Measurements from ENCODE around the gene SCGB3A1.

The SCGB3A1 gene

GRCh38 chr5:180583738-180584137 lies 7.6 kb downstream of the SCGB3A1 start:
- no peak for DNase-seq

GRCh38 chr5:180580681-180581080 lies 10.6 kb downstream of the SCGB3A1 start:
- no peak for DNase-seq

DNA sequence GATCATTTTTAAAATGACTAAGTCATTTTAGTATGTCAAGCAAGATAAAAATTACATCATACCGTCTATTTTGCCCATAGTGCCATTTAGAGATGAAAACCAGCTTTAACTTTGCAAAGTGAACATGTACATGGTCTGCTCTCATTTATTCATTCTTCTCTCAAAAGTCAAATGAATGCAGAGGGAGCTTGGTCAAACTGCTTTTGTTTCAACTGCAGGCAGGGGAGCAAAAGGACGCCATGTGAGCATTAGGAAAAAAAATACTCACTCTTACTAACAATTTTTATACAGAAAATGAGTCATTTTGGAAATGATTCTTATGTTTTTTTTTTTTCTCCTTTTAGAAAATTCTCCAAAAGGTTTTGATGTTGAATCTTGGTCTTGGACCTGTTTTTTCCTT lies 15.7 kb downstream of the SCGB3A1 start:
- no peak for DNase-seq

DNA sequence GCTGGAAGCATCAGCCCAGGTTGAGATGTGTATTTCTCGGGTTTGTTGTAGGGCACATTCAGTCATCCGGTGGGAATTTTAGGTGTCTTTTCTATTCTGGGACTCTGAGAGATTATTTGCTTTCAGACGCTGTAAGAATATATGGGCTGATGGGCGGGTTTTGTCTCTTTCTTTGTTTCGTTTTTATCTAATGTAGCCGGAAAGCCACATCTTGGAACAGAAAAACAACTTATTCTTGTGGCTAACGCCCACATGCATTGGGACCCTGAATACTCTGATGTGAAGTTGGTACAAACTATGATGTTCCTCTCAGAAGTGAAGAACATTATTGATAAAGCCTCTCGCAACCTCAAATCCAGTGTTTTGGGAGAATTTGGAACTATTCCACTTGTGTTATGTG lies 22.4 kb downstream of the SCGB3A1 start:
- no peak for DNase-seq

GRCh38 chr5:180563994-180564393 lies 27.3 kb downstream of the SCGB3A1 start:
- DNase-seq: no peak

DNA sequence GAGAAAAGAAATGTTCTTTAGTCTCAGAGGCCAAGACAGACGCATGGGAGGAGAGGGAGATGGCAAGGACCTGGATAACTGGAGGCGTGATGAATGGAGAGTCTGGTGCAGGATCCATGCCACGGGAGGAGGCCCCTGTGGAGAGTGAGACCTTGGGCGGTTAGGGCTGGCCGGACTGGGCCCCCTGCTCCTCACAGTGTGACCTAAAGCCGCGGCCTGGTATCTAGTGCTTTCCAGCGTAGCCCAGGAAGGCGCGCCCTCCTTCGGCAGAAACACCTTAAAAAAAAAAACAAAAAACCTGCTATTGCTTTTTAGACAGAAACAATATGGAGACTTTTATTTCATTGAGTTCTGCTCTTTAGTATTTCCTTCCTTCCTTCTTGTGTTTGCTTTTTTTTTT lies 33.1 kb downstream of the SCGB3A1 start:
- DNase-seq: no peak

- no peak for DNase-seq
These were observed 34.0 kb downstream of the SCGB3A1 start for GRCh38 chr5:180557217-180557809.

DNA sequence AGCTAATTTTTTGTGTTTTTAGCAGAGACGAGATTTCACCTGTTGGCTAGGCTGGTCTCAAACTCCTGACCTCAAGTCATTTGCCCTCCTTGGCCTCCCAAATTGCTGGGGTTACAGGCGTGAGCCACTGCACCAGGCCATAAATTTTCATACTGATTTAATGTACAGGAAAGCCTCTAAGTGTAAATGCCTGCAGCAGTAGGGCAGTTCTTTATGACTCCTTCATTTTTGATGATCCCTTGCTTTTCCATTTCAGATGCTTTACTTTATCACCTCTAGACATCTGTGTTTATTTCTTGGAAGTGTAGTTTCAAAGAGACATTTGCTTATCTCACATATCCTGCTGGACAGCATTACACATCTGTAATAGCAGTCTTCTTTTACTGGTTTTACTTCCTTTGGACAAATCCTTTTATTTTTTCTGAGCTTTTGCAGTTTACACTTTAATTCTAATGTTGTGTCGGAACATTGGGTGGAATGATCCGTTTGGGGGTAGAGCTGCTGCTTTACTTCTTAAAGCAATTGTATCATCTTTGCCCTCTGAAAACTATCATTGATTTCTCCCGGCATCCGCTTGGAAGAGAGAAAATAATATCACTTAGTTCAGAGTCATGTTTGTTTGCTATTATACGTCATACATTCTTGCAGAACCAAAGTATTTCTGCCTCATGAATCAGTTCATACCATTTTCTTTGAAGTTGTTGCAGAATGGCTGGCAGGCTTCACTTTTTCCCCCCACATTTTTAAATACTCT lies 36.0 kb downstream of the SCGB3A1 start:
- no peak for DNase-seq

GRCh38 chr5:180553530-180553929 lies 37.8 kb downstream of the SCGB3A1 start:
- no peak for DNase-seq

GRCh38 chr5:180548563-180548962 lies 42.7 kb downstream of the SCGB3A1 start:
- DNase-seq: no peak

GRCh38 chr5:180545248-180545647 lies 46.1 kb downstream of the SCGB3A1 start:
- DNase-seq: no peak

GRCh38 chr5:180541710-180542109 lies 49.6 kb downstream of the SCGB3A1 start:
- DNase-seq: no peak
